GM21576 (cell line): ENCODE data around the gene TARS2.

Experiments used
- ATAC-seq: cut with Tn5 transposase; IDR thresholded peaks from one replicate; pipeline ENCODE4 v1.9.1; 2021; ENCODE audit warnings: mild to moderate bottlenecking, moderate library complexity; ENCODE audit not compliant: unreplicated experiment

The TARS2 gene

GRCh38 chr1:150536836-150537731 lies 49.9 kb downstream of the TARS2 start:
- no peak for ATAC-seq

GRCh38 chr1:150537732-150538684 lies 50.8 kb downstream of the TARS2 start:
- ATAC-seq = no peak

- ATAC-seq = no peak
Measured at GRCh38 chr1:150543500-150544143, 56.4 kb downstream of the TARS2 start.

- ATAC-seq = no peak
Measured at GRCh38 chr1:150544204-150544603, 57.0 kb downstream of the TARS2 start.

- no peak for ATAC-seq
Measured at GRCh38 chr1:150545486-150546032, 58.3 kb downstream of the TARS2 start.

GRCh38 chr1:150546294-150546937 lies 59.2 kb downstream of the TARS2 start:
- no peak for ATAC-seq

GRCh38 chr1:150548324-150548631 lies 61.1 kb downstream of the TARS2 start:
- no peak for ATAC-seq

- ATAC-seq = no peak
Measured at GRCh38 chr1:150548632-150549495, 61.6 kb downstream of the TARS2 start, which contains the start of gene ADAMTSL4. ADAMTSL4 (plus strand) TSS chr1:150549408; CDS start chr1:150552289, 2,881 bp downstream.

GRCh38 chr1:150549496-150550221 lies 62.4 kb downstream of the TARS2 start:
- no peak for ATAC-seq

GRCh38 chr1:150550222-150551050 lies 63.2 kb downstream of the TARS2 start:
- ATAC-seq = no peak

GRCh38 chr1:150551051-150551783 lies 64.0 kb downstream of the TARS2 start:
- no peak for ATAC-seq

- ATAC-seq = no peak
Measured at GRCh38 chr1:150551784-150552127, 64.5 kb downstream of the TARS2 start.

- ATAC-seq = no peak
Measured at GRCh38 chr1:150552128-150552910, 65.1 kb downstream of the TARS2 start.

- ATAC-seq = no peak
Measured at GRCh38 chr1:150552911-150553289, 65.7 kb downstream of the TARS2 start.

- no peak for ATAC-seq
Measured at GRCh38 chr1:150553392-150554085, 66.3 kb downstream of the TARS2 start.

GRCh38 chr1:150554086-150554452 lies 66.8 kb downstream of the TARS2 start:
- ATAC-seq = no peak
